Heart left ventricle (tissue), 13 donors: Measurements from ENCODE around the gene MAML1.

Source experiments
- POLR2A ChIP-seq, 2 donors: fragments of 450-650 bp; IDR thresholded peaks; one replicate each; pipeline ENCODE4 v1.6.1; 2017; ENCODE audit warnings: antibody characterized with exemption in 2 of 2, mild to moderate bottlenecking in 2 of 2, moderate library complexity in 2 of 2
- TF ChIP-seq, protein P1 (sequence below), 12 donors: fragments of 200-600 bp; sonication (generic) in 4 of 12; IDR thresholded peaks; one replicate each; pipeline versions ENCODE4 v1.5.0 to v1.8.0; 2018 to 2022; ENCODE audit warnings: antibody characterized with exemption in 12 of 12, mild to moderate bottlenecking in 5 of 12
- donor health status: ischemic (EF 13 %, LVEDD 7.1; RV severe dilation, severe dysfunction).
- donor health status: DM: no; HTN: yes; CAD: no.
- donor health status: DM: no; HTN: no; CAD: no.
- donor health status: ischemic (EF 25% LVEDD 6.9; RV normal size, moderate dysfunction).
- donor health status: ischemic (EF 25% LVEDD 5.7; RV mildly dilated, moderate dysfunction).
- donor health status: ischemic (EF 35%, LVEDD 5.7; RV mildly dilated, moderate dysfunction).
- donor health status: nonischemic (EF 11% LVEDD 7.7; RV severe dilation, severe dysfunction).
- donor health status: DM: yes; HTN: yes; CAD: no.
- donor health status: PGD.
- donor health status: ischemic (EF 29% LVEDD 5.4; RV normal size, mild dysfunction).
- donor health status: nonischemic (EF 23%, LVEDD 6.1; RV moderate dilation, normal function).

DNA sequence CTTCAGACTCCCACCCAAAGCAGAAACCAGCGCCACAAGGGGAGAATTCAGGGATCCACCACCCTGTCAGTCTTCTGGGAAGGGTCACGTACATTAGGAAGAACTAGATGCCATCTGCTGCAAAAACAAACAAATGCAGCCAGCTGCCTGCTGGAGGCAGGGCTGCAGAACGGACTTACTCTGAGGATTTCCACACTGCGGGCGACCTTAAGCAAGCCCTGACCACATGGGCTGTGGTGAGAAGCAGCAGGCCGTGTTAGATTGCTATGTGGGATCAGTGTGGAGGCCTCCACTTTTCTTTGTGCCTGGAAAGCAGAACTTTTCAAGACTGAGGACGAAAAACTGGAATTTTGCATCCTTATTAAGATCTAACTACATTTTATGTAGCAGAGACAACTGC lies 47.7 kb downstream of the MAML1 start:
- TF ChIP-seq, protein P1, sequence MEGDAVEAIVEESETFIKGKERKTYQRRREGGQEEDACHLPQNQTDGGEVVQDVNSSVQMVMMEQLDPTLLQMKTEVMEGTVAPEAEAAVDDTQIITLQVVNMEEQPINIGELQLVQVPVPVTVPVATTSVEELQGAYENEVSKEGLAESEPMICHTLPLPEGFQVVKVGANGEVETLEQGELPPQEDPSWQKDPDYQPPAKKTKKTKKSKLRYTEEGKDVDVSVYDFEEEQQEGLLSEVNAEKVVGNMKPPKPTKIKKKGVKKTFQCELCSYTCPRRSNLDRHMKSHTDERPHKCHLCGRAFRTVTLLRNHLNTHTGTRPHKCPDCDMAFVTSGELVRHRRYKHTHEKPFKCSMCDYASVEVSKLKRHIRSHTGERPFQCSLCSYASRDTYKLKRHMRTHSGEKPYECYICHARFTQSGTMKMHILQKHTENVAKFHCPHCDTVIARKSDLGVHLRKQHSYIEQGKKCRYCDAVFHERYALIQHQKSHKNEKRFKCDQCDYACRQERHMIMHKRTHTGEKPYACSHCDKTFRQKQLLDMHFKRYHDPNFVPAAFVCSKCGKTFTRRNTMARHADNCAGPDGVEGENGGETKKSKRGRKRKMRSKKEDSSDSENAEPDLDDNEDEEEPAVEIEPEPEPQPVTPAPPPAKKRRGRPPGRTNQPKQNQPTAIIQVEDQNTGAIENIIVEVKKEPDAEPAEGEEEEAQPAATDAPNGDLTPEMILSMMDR (IDR thresholded peaks at IDR 0.05), result no peak
- TF ChIP-seq POLR2A (IDR thresholded peaks at IDR 0.05), result no peak
